Endothelial cell of umbilical vein (primary cell): ENCODE results near the gene HINFP. TPM values are rescaled to one million over a fixed set of nuclear protein-coding genes. Genes with fewer than 3 reads are reported as not detected.

ENCODE experiments used
- BruUV-seq: library from RNA; stranded (reverse); fragments of 400-500 nt; replicated peaks from 2 replicates; lab custom pipeline; 2021; lab: Mats Ljungman, UMichigan
- CTCF ChIA-PET: fragments of 300-600, 350-600 bp; sonication (Branson Sonifier 250); formaldehyde crosslinking; loops from one replicate; lab custom pipeline; 2021; ENCODE audit warnings: antibody characterized with exemption, inconsistent platforms; lab: Charles Lee
- POLR2A ChIA-PET: fragments of 300-600, 350-600 bp; sonication (Branson Sonifier 250); formaldehyde crosslinking; loops from one replicate; lab custom pipeline; 2021; ENCODE audit warnings: antibody characterized with exemption, inconsistent platforms; lab: Charles Lee
- DNase-seq: peaks from one replicate; pipeline ENCODE4 v3.0.0-alpha.2; 2011; ENCODE audit warnings: low read depth, low spot score
- FAIRE-seq: peaks from 2 replicates; lab custom pipeline; 2011; peaks lifted over from hg19 to GRCh38; lab: Jason Lieb, UNC
- H2AFZ ChIP-seq: 2 replicates; pipeline ENCODE4 v1.6.0; 2012; ENCODE audit warnings: low read depth, low read length, control low read depth, inconsistent platforms
- H3K27ac ChIP-seq: 2 replicates; pipeline ENCODE4 v1.5.1; 2011; ENCODE audit warnings: low read depth, mild to moderate bottlenecking, control low read depth, low read length, moderate library complexity; ENCODE audit not compliant: insufficient read depth
- H3K27me3 ChIP-seq, 2 experiments: 2 replicates each; pipeline versions ENCODE4 v1.6.0 to v1.6.1; 2011; ENCODE audit warnings: low read length in 2 of 2, mixed read lengths in 1 of 2; ENCODE audit not compliant: control insufficient read depth in 2 of 2, insufficient read depth in 2 of 2
- H3K36me3 ChIP-seq, 2 experiments: 2 replicates in 1 of 2; 3 replicates in 1 of 2; pipeline ENCODE4 v1.5.1; 2011; ENCODE audit warnings: low read length in 2 of 2, mild to moderate bottlenecking in 1 of 2, moderate library complexity in 1 of 2; ENCODE audit not compliant: control insufficient read depth in 2 of 2, insufficient read depth in 2 of 2; ENCODE audit errors: extremely low read depth in 1 of 2
- H3K4me1 ChIP-seq: 3 replicates; pipeline ENCODE4 v1.5.1; 2011; ENCODE audit warnings: mild to moderate bottlenecking, low read length; ENCODE audit not compliant: control insufficient read depth, insufficient read depth; ENCODE audit errors: extremely low read depth
- H3K4me2 ChIP-seq: 2 replicates; pipeline ENCODE4 v1.6.1; 2011; ENCODE audit warnings: low read length, control low read depth, mixed read lengths; ENCODE audit not compliant: insufficient read depth
- H3K4me3 ChIP-seq, 3 experiments: fragments of 200-600 bp in 1 of 3; sonication (generic), shearing (Covaris generic) in 1 of 3; replicated peaks in 1 of 3; 2 replicates each; pipeline ENCODE4 v1.5.1; 2011 to 2016; ENCODE audit warnings: control low read depth in 3 of 3, low read length in 3 of 3, mild to moderate bottlenecking in 2 of 3, inconsistent platforms in 1 of 3, low read depth in 1 of 3, moderate library complexity in 1 of 3; ENCODE audit not compliant: insufficient read depth in 1 of 3
- H3K79me2 ChIP-seq: 2 replicates; pipeline ENCODE4 v1.6.0; 2012; ENCODE audit warnings: low read length, inconsistent platforms; ENCODE audit not compliant: control insufficient read depth, insufficient read depth
- H3K9ac ChIP-seq: replicated peaks from 2 replicates; pipeline ENCODE3; 2011; ENCODE audit warnings: low read length, control low read depth; ENCODE audit not compliant: insufficient read depth; ENCODE audit errors: extremely low read depth
- H3K9me1 ChIP-seq: replicated peaks from 3 replicates; pipeline ENCODE4 v1.6.0; 2011; ENCODE audit warnings: mild to moderate bottlenecking, low read length; ENCODE audit not compliant: control insufficient read depth, insufficient read depth; ENCODE audit errors: extremely low read depth
- H3K9me3 ChIP-seq: replicated peaks from 2 replicates; pipeline ENCODE4 v1.5.1; 2012; ENCODE audit warnings: low read length, inconsistent platforms; ENCODE audit not compliant: control insufficient read depth, insufficient read depth
- H4K20me1 ChIP-seq: replicated peaks from 2 replicates; pipeline ENCODE3; 2011; ENCODE audit warnings: mild to moderate bottlenecking, low read length; ENCODE audit not compliant: control insufficient read depth, insufficient read depth; ENCODE audit errors: extremely low read depth
- EZH2 ChIP-seq: IDR thresholded peaks from 2 replicates; pipeline ENCODE4 v1.6.1; 2012; ENCODE audit warnings: borderline replicate concordance, low read depth, mild to moderate bottlenecking, moderate library complexity, low read length, inconsistent platforms; ENCODE audit not compliant: severe bottlenecking
- FOS ChIP-seq: IDR thresholded peaks from 2 replicates; pipeline ENCODE4 v1.6.1; 2011; ENCODE audit warnings: mild to moderate bottlenecking, low read length, moderate library complexity, borderline replicate concordance; ENCODE audit not compliant: insufficient read depth
- GATA2 ChIP-seq: IDR thresholded peaks from 2 replicates; pipeline ENCODE4 v1.7.0; 2011; ENCODE audit warnings: low read depth, mild to moderate bottlenecking, moderate library complexity, mixed read lengths, low read length; ENCODE audit not compliant: insufficient read length, insufficient read depth
- JUN ChIP-seq: IDR thresholded peaks from 2 replicates; pipeline ENCODE4 v1.6.1; 2011; ENCODE audit warnings: borderline replicate concordance, low read depth; ENCODE audit not compliant: insufficient read length, insufficient read depth
- MYC ChIP-seq: IDR thresholded peaks from one replicate; pipeline ENCODE4 v1.6.1; 2011; ENCODE audit warnings: mild to moderate bottlenecking, low read depth, low read length
- POLR2A ChIP-seq: IDR thresholded peaks from 2 replicates; pipeline ENCODE4 v1.6.1; 2012; ENCODE audit warnings: low read depth, mild to moderate bottlenecking, control low read depth, low read length
- POLR2AphosphoS5 ChIP-seq: IDR thresholded peaks from 2 replicates; pipeline ENCODE4 v1.6.1; 2012; ENCODE audit warnings: low read depth, mild to moderate bottlenecking, control low read depth, low read length, moderate library complexity; ENCODE audit not compliant: insufficient read depth
- dilution Hi-C: fragments of 300-500 bp; cut with MboI; formaldehyde crosslinking; loops from one replicate; pipeline ENCODE4 v1.15.0; 2019; ENCODE audit warnings: low sequenced_read_pairs; ENCODE audit not compliant: extremely low pct_ligation_motif_present
- intact Hi-C: fragments of 100-400 bp; cut with micrococcal nuclease; formaldehyde crosslinking; loops from one replicate; pipeline ENCODE4 v1.10.0; 2022
- polyA plus RNA-seq, 4 experiments: library from polyadenylated mRNA; depleted of rRNA in 3 of 4; stranded (reverse) in 3 of 4; unstranded in 1 of 4; fragments of >200 nt; gene quantifications; 2 replicates each; pipeline versions ENCODE4 v1.2.1 to v1.2.3, GENCODE V29; 2011 to 2012; ENCODE audit warnings: missing spikeins in 1 of 4
- total RNA-seq: library from RNA; stranded (reverse); gene quantifications from 2 replicates; pipeline ENCODE4 v1.2.3, GENCODE V29; 2021
- TF ChIP-seq, protein P1 (sequence below), 2 donors: IDR thresholded peaks; 1 replicate in 1 of 2; 2 replicates in 1 of 2; pipeline ENCODE4 v1.5.1; 2011; ENCODE audit warnings: low read length in 2 of 2, mild to moderate bottlenecking in 2 of 2, moderate library complexity in 2 of 2, control low read depth in 1 of 2, inconsistent platforms in 1 of 2, low read depth in 1 of 2; ENCODE audit not compliant: insufficient read depth in 1 of 2; ENCODE audit errors: extremely low read depth in 1 of 2
- TF ChIP-seq, protein P2 (sequence below): IDR thresholded peaks from 2 replicates; pipeline ENCODE4 v1.6.1; 2011; ENCODE audit not compliant: insufficient read depth, insufficient read length

HINFP gene
- total and polyA plus RNA-seq, 2 donors (not counting 3 experiments of a cell fraction or from before 2014, with no cell fraction given): 30.8 to 33.4 TPM

DNA sequence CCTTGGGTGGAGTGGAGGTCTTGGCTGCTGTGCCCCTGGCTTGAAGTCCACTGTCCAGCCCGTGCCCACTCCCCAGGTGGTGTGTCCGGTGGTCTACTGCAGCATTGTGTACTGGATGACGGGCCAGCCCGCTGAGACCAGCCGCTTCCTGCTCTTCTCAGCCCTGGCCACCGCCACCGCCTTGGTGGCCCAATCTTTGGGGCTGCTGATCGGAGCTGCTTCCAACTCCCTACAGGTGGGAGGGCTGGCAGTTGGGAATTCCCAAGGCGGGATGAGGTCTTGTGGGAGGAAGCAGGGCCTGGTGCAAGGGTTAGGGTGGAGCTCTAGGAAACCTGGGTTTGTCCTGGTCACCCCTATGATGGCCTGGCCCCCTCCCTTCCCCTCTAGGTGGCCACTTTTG is 38.8 kb downstream of the HINFP start:
- Histone ChIP-seq H3K4me3 (no peak overlapping the region), H3K27me3 (peaks cover 0 to 1% of the 10 kb centered on the region in 2 experiments), H3K4me2 (no peak overlapping the region), H2AFZ (no peak overlapping the region), H3K9me1 (no peaks in the 10 kb centered on the region), H3K27ac (no peak overlapping the region), H3K9ac (no peak overlapping the region), H3K9me3 (no peaks in the 10 kb centered on the region), H3K4me1 (no peaks in the 10 kb centered on the region), H3K79me2 (no peaks in the 10 kb centered on the region), H4K20me1 (no peaks in the 10 kb centered on the region), H3K36me3 (no peaks in the 10 kb centered on the region)
- no peak for TF ChIP-seq GATA2
- no peak for TF ChIP-seq EZH2
- no peak for TF ChIP-seq FOS
- TF ChIP-seq, protein P1, sequence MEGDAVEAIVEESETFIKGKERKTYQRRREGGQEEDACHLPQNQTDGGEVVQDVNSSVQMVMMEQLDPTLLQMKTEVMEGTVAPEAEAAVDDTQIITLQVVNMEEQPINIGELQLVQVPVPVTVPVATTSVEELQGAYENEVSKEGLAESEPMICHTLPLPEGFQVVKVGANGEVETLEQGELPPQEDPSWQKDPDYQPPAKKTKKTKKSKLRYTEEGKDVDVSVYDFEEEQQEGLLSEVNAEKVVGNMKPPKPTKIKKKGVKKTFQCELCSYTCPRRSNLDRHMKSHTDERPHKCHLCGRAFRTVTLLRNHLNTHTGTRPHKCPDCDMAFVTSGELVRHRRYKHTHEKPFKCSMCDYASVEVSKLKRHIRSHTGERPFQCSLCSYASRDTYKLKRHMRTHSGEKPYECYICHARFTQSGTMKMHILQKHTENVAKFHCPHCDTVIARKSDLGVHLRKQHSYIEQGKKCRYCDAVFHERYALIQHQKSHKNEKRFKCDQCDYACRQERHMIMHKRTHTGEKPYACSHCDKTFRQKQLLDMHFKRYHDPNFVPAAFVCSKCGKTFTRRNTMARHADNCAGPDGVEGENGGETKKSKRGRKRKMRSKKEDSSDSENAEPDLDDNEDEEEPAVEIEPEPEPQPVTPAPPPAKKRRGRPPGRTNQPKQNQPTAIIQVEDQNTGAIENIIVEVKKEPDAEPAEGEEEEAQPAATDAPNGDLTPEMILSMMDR (IDR thresholded peaks at IDR 0.05; ENCODE audit: extremely low read depth in 1 of 2, insufficient read depth in 1 of 2, low read depth in 1 of 2, low read length in 2 of 2): no peak
- TF ChIP-seq, protein P2, sequence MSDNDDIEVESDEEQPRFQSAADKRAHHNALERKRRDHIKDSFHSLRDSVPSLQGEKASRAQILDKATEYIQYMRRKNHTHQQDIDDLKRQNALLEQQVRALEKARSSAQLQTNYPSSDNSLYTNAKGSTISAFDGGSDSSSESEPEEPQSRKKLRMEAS: no peak
- TF ChIP-seq JUN: no peak
- TF ChIP-seq POLR2AphosphoS5: no peak
- TF ChIP-seq POLR2A: no peak
- TF ChIP-seq MYC: no peak
- intact Hi-C loops: no loop called here
- FAIRE-seq (no peak), DNase-seq (no peak)
- no TSS peak for BruUV-seq
- CTCF ChIA-PET: interaction anchor here (0.6 to 1.5 kb wide), 7 partner anchors 9 to 36 kb away, joined by 3 to 4 read pairs (median 3); no protein-coding TSS in a partner anchor
- dilution Hi-C loops: no loop called here
- POLR2A ChIA-PET: no interaction called here
